GM12874 (cell line): ENCODE results near the gene GRK7.

Source experiments
- TF ChIP-seq, protein P1 (sequence below): IDR thresholded peaks from 2 replicates; pipeline ENCODE4 v1.5.1; 2011; ENCODE audit warnings: low read depth, mild to moderate bottlenecking, control low read depth, low read length, moderate library complexity; ENCODE audit not compliant: insufficient read depth

GRK7 gene

DNA sequence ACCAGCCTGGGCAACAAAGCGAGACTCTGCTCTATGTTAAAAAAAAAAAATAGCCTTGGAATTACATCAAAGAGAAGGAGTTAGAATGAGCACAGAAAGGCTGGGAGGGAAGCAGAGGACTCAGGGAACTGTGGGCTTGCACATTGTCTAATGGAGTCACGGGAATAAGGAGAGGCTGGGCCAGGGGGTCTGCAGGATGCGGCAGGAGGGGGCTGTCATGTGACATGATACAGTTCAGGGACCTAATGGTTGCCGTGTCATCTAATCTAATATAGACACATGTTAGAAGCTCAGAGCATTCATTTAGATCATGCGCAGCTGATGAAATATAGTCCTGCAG, 32.5 kb downstream of the GRK7 start:
- TF ChIP-seq, protein P1, sequence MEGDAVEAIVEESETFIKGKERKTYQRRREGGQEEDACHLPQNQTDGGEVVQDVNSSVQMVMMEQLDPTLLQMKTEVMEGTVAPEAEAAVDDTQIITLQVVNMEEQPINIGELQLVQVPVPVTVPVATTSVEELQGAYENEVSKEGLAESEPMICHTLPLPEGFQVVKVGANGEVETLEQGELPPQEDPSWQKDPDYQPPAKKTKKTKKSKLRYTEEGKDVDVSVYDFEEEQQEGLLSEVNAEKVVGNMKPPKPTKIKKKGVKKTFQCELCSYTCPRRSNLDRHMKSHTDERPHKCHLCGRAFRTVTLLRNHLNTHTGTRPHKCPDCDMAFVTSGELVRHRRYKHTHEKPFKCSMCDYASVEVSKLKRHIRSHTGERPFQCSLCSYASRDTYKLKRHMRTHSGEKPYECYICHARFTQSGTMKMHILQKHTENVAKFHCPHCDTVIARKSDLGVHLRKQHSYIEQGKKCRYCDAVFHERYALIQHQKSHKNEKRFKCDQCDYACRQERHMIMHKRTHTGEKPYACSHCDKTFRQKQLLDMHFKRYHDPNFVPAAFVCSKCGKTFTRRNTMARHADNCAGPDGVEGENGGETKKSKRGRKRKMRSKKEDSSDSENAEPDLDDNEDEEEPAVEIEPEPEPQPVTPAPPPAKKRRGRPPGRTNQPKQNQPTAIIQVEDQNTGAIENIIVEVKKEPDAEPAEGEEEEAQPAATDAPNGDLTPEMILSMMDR = no peak

DNA sequence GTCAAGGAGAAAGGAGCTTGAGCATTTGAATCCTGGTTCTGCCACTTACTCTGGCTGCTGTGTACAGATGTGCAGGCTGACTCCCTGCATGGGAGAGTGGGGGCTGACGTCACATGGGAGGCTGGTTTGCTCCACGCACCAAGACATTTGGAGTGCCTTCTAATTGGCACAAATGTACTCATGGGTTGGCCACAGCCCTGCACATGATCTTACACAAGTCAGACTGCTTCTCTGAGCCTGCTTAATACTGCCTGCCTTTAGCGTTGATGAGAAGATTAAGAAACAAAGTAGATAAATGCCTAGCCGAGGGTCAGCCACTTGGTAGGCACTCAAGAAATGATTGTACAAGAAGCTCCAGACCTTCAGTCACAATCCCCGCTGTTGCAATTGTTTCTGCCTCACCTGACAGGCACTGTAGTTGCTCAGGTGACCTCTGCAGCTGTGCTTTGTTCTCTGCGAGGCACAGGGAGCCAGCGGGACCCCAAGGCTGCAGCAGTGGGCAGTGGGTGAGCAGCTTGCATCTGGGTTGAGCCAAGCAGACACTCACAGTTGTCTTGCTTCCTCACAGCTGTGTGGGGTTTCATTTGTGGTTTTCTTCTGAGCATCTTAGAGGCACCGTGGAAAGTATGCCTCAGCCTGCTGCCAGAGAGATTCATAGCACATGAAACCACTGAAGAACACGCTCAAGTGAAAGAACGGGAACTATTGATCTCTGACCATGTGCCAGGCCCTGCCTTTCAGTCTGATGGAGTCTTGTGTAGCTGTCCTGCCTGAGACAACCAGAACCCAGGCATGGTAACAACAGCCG, 33.1 kb downstream of the GRK7 start:
- TF ChIP-seq, protein P1 = no peak

DNA sequence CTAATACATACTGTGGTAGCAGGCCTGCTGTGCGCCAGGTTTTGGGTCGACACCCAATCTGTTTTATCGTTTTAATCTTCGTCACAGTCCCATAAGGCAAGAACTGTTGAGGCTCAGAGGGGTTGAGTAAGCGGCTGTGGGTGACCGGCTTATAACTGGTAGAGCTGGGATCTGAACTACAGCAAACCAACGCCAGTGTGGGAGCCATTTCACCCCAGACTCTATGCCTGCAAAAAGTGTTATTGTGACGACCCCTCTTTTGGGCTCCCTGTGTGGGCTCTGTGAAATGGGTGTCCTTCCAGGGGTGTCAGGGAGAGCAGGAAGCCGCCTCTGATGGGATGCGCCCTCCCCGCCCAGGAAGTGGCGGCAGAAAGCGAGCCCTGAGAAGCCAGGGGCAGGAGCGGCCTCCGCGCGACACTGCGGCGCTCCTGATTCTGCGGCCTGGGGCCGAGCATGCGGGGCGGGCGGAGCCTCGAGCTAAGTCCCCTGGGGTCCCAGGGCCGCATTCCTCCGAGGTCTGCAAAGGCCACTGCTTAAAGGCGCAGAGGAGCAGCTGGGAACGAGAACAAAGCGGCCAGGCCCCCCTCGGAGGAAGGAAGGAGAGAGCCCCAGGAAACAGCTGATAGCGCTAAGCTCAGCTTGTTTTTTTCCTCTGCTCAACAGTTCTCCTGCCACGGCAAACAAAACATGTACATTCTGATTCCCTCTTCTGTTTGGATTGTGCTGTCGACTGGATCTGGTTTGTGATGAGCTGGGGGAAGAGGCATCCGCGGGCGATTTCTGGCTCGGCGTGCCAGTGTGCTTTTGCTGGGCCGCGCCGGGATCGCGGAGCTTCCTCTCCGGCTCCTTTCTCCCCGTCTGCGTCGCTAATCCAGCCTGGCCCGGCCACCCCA, 33.9 kb downstream of the GRK7 start:
- TF ChIP-seq, protein P1 = no peak

- TF ChIP-seq, protein P1 = no peak
These were observed 34.7 kb downstream of the GRK7 start for GRCh38 chr3:141797819-141798447.

GRCh38 chr3:141798448-141798845, 35.2 kb downstream of the GRK7 start:
- TF ChIP-seq, protein P1 = no peak

DNA sequence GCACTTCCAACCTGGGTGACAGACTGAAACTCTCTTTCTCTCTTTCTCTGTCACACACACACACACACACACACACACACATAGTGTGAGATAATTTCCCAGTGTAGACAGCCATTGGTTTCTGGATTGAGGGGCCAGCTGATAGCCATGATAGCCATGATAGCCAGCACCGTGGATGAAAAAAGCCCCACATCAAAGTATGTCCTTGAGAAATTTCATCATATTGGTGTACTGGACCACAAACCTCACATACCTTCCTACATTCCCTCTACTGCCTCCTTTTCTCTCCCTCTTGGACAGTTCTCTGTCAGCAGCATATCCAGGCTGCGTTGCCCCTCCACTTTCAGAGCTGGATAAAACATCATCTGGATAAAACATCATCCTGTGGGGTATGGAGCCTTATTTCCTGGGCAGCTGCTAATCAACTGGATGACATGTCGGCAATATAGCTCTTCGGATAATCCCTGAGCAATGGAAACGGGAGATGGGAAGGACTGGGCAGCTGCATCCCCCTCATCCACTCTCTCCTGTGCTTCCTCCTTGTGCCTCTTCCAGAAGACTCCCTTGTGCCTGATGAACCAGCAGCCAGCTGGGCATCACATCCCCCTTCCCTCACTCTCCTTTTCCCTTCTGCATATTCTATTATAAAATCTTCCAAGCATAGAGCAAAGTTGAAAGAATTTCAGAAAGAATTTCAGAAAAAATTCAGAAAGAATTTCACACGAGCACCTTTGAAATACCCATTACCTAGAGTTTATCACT, 39.3 kb downstream of the GRK7 start:
- TF ChIP-seq, protein P1 = no peak
